Coronary artery (tissue), 2 donors: Measurements from ENCODE around the gene OR5K1.

Experiments used
- DNase-seq: peaks from one replicate; pipeline ENCODE4 v3.0.0-alpha.2; 2017; ENCODE audit warnings: low spot score
- H3K27ac ChIP-seq, 2 donors: fragments of 200-600 bp; sonication (generic); one replicate each; pipeline ENCODE4 v1.5.1; 2016 to 2019
- H3K4me3 ChIP-seq: fragments of 200-600 bp; sonication (generic); 2 replicates; pipeline ENCODE4 v1.5.1; 2016; ENCODE audit warnings: mild to moderate bottlenecking, moderate library complexity
- TF ChIP-seq, protein P1 (sequence below): fragments of 200-600 bp; sonication (generic); IDR thresholded peaks from one replicate; pipeline ENCODE4 v1.5.1; 2019; ENCODE audit warnings: antibody characterized with exemption

The OR5K1 gene

GRCh38 chr3:98462901-98463300 is at the start of gene OR5K1:
Gene OR5K1, plus strand, starts transcription at chr3:98463201. Its CDS starts 6,376 bp downstream, at chr3:98469577.
- DNase-seq, result no peak
- no peak within 1 kb of the TSS for H3K4me3 ChIP-seq
- H3K27ac ChIP-seq, result no peak within 1 kb of the TSS
- TF ChIP-seq, protein P1, sequence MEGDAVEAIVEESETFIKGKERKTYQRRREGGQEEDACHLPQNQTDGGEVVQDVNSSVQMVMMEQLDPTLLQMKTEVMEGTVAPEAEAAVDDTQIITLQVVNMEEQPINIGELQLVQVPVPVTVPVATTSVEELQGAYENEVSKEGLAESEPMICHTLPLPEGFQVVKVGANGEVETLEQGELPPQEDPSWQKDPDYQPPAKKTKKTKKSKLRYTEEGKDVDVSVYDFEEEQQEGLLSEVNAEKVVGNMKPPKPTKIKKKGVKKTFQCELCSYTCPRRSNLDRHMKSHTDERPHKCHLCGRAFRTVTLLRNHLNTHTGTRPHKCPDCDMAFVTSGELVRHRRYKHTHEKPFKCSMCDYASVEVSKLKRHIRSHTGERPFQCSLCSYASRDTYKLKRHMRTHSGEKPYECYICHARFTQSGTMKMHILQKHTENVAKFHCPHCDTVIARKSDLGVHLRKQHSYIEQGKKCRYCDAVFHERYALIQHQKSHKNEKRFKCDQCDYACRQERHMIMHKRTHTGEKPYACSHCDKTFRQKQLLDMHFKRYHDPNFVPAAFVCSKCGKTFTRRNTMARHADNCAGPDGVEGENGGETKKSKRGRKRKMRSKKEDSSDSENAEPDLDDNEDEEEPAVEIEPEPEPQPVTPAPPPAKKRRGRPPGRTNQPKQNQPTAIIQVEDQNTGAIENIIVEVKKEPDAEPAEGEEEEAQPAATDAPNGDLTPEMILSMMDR, result no peak

GRCh38 chr3:98432575-98432974 is 30.4 kb upstream of the OR5K1 start:
- TF ChIP-seq, protein P1, result no peak
- Histone ChIP-seq H3K27ac (no peak overlapping the region), H3K4me3 (no peak overlapping the region)
- DNase-seq, result no peak

DNA sequence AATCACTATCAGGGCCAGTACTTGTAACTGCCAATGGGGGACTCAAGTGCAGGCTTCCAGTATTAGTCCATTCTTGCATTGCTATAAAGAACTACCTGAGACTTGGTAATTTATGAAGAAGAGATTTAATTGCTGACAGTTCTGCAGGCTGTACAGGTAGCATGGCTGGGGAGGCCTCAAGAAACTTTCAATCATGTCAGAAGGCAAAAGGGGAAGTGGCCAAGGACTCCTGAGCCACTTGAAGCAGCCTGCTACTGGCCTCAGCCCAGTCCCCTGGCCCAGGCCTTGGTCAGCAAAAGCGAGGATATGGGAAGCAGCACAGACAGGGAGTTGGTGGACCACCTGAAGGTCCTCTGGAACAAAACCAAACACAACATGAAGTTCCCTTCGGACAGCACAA is 29.2 kb upstream of the OR5K1 start:
- DNase-seq, result no peak
- no peak overlapping the region for H3K27ac ChIP-seq
- no peak overlapping the region for H3K4me3 ChIP-seq
- TF ChIP-seq, protein P1, result no peak

GRCh38 chr3:98434412-98434811 is 28.6 kb upstream of the OR5K1 start:
- H3K4me3 ChIP-seq, result no peak overlapping the region
- no peak for DNase-seq
- H3K27ac ChIP-seq, result no peak overlapping the region
- TF ChIP-seq, protein P1, result no peak

DNA sequence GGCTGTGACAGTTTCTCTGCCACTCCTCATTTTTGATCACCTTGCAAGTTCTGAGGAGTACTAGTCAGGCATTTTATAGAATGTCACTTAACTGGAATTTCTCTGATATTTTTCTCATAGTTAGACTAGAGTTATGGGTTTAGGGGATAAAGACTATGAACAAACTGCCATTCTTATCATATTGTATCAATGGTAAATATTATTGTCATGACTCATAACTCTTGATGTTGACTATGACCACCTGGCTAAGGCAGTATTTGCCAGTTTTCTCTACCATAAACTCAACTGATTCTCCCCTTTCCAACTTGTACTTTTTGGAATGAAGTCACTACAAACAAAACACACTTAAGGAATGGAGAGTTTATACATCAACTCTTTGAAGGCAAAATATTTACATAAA is 22.7 kb upstream of the OR5K1 start:
- TF ChIP-seq, protein P1, result no peak
- H3K4me3 ChIP-seq, result no peak overlapping the region
- no peak overlapping the region for H3K27ac ChIP-seq
- no peak for DNase-seq

- Histone ChIP-seq H3K4me3 (no peak overlapping the region), H3K27ac (no peak overlapping the region)
- no peak for DNase-seq
- TF ChIP-seq, protein P1, result no peak
Measured at GRCh38 chr3:98445949-98446406, 17.0 kb upstream of the OR5K1 start.

DNA sequence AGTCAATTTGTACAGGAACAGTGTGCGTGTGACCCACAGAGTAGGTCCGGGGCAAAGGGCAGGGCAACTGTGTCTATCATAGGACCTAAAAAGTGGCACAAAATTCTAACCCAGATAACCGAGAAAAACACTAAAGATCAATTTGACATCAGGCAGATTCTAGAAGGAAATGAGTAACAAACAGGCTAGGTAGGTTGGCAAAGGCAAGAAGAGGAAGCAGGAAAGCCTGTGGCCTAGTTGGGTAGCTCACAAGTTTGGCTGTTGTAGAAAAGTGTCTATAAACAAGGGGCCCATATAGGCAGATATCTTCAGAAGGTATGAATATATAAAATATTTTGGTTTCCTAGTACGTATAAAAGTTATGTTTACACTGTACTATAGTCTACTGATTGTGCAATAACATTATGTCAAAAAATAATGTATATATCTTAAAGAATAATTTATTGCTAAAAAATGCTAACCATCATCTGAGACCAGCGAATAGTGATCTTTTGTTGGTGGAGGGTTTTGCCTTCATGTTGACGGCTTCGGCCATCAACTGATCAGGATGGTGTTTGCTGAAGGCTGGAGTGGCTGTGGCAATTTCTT is 13.3 kb upstream of the OR5K1 start:
- TF ChIP-seq, protein P1, result no peak
- DNase-seq, result no peak
- no peak overlapping the region for H3K27ac ChIP-seq
- H3K4me3 ChIP-seq, result no peak overlapping the region
